Measurements from ENCODE around the gene EPB41L1.

EPB41L1 gene

DNA sequence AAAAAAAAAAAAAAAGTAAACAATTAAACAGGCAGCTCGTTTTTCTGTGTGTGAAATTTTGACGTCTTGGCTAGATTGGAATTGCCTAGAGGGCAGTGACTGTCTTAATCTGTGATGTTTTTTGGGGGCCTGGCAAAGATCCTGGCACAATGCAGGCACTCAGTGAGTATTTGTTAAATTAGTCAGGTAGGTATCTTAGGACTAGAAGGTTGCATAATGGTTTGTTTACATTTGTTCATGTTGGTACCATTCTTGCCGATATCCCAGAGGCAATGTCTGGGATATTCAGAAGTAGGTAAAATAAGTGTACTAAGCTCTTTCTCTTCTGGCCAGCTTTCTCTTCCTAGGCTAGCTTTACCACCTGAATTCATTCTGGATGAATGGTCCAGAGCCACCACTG, 84.2 kb downstream of the EPB41L1 start:
- Histone ChIP-seq H3K9me3 (ENCODE audit: control insufficient read depth, insufficient read depth, low read depth, low read length) (no peaks in the 10 kb centered on the region), H3K36me3 (ENCODE audit: control insufficient read depth in 2 of 2, insufficient read depth in 1 of 2, low read length in 2 of 2) (peaks cover 23 to 58% of the 10 kb centered on the region in 2 experiments), H3K4me1 (ENCODE audit: control insufficient read depth, insufficient read depth, low read length) (0 out of 2 replicates have a peak, but pooled peaks cover 2% of the 10 kb centered on the region), H3K4me3 (ENCODE audit: low read depth, low read length) (no peak overlapping the region), H3K27ac (ENCODE audit: extremely low read depth, low read depth, low read length) (no peak overlapping the region)
- ChIA-PET CTCF (interaction anchor here (1.0 to 2.6 kb wide), 3 partner anchors 36 to 201 kb away, joined by 3 to 9 read pairs (median 4); no protein-coding TSS in a partner anchor), POLR2A (interaction anchor here (1.6 kb wide), 1 partner anchor 11 kb away, joined by 4 read pairs; no protein-coding TSS in a partner anchor)
- no peak for TF ChIP-seq ZNF658 (tag by site-specific recombination; IDR thresholded peaks at IDR 0.05)
- TF ChIP-seq KLF1 (tag by site-specific recombination; IDR thresholded peaks at IDR 0.05) = no peak
- TF ChIP-seq ZNF654 (tag by site-specific recombination; IDR thresholded peaks at IDR 0.05; ENCODE audit: low read depth) = no peak
- no peak for TF ChIP-seq WT1 (tag by site-specific recombination; IDR thresholded peaks at IDR 0.05)
- no peak for TF ChIP-seq SP7 (tag by site-specific recombination; IDR thresholded peaks at IDR 0.05)
- no peak for TF ChIP-seq ZNF23 (tag by site-specific recombination; IDR thresholded peaks at IDR 0.05; ENCODE audit: borderline replicate concordance)
- no peak for TF ChIP-seq ZNF626 (tag by site-specific recombination; IDR thresholded peaks at IDR 0.05)
- no peak for TF ChIP-seq ZNF114 (tag by site-specific recombination; IDR thresholded peaks at IDR 0.05)
- TF ChIP-seq ZNF394 (tag by site-specific recombination; IDR thresholded peaks at IDR 0.05; ENCODE audit: borderline replicate concordance) = no peak
- no peak for TF ChIP-seq ZNF184 (tag by site-specific recombination; IDR thresholded peaks at IDR 0.05)

DNA sequence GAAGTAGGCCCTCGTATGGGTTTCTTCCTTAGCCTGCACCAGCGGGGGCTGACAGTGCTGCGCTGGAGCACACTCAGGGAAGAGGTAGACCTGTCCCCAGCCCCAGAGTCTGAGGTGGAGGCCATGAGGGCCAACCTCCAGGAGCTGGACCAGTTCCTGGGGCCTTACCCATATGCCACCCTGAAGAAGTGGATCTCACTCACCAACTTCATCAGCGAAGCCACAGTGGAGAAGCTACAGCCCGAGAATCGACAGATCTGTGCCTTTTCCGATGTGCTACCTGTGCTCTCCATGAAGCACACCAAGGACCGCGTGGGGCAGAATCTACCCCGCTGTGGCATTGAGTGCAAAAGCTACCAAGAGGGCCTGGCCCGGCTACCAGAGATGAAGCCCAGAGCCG, 85.5 kb downstream of the EPB41L1 start:
- ChIA-PET CTCF (interaction anchor here (1.4 kb wide), 1 partner anchor 199 kb away, joined by 4 read pairs; no protein-coding TSS in a partner anchor), POLR2A (interaction anchor here (0.5 to 1.6 kb wide), 2 partner anchors 10 to 280 kb away, joined by 3 to 4 read pairs; no protein-coding TSS in a partner anchor)
- no peaks in the 10 kb centered on the region for H3K9me3 ChIP-seq (ENCODE audit: control insufficient read depth, insufficient read depth, low read depth, low read length)
- H3K36me3 ChIP-seq (ENCODE audit: control insufficient read depth in 2 of 2, insufficient read depth in 1 of 2, low read length in 2 of 2) = peaks cover 26 to 72% of the 10 kb centered on the region in 2 experiments
- 0 out of 2 replicates have a peak, but pooled peaks cover 2% of the 10 kb centered on the region for H3K4me1 ChIP-seq (ENCODE audit: control insufficient read depth, insufficient read depth, low read length)
- no peak overlapping the region for H3K4me3 ChIP-seq (ENCODE audit: low read depth, low read length)
- TF ChIP-seq, protein P1, sequence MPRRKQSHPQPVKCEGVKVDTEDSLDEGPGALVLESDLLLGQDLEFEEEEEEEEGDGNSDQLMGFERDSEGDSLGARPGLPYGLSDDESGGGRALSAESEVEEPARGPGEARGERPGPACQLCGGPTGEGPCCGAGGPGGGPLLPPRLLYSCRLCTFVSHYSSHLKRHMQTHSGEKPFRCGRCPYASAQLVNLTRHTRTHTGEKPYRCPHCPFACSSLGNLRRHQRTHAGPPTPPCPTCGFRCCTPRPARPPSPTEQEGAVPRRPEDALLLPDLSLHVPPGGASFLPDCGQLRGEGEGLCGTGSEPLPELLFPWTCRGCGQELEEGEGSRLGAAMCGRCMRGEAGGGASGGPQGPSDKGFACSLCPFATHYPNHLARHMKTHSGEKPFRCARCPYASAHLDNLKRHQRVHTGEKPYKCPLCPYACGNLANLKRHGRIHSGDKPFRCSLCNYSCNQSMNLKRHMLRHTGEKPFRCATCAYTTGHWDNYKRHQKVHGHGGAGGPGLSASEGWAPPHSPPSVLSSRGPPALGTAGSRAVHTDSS (tag by site-specific recombination; IDR thresholded peaks at IDR 0.05) = no peak
- TF ChIP-seq ZNF16 (tag by site-specific recombination; IDR thresholded peaks at IDR 0.05; ENCODE audit: low read depth) (no peak), ZNF510 (tag by site-specific recombination; IDR thresholded peaks at IDR 0.05; ENCODE audit: insufficient replicate concordance) (no peak), REPIN1 (tag by site-specific recombination; IDR thresholded peaks at IDR 0.05; ENCODE audit: low read depth) (no peak)
- H3K27ac ChIP-seq (ENCODE audit: extremely low read depth, low read depth, low read length) = no peak overlapping the region

DNA sequence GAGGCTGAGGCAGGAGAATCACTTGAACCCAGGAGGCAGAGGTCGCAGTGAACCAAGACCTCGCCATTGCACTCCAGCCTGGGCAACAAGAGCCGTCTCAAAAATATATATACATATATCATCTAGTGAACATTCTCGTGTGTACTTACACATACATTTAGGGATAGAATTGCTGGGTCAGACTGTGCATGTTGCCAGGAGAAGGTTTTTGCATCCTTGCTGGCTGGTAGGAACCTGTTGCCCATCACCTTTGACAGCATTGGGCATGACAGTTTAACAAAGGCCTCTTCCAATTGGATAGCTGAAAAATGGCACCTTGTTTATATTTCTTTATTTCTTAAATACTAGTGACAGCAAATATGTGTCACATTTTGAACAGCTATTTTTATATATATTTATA, 87.1 kb downstream of the EPB41L1 start:
- Histone ChIP-seq H3K4me3 (ENCODE audit: low read depth, low read length) (no peak overlapping the region), H3K36me3 (ENCODE audit: control insufficient read depth in 2 of 2, insufficient read depth in 1 of 2, low read length in 2 of 2) (peaks cover 28 to 88% of the 10 kb centered on the region in 2 experiments), H3K27ac (ENCODE audit: extremely low read depth, low read depth, low read length) (no peak overlapping the region), H3K4me1 (ENCODE audit: control insufficient read depth, insufficient read depth, low read length) (0 out of 2 replicates have a peak, but pooled peaks cover 2% of the 10 kb centered on the region), H3K9me3 (ENCODE audit: control insufficient read depth, insufficient read depth, low read depth, low read length) (no peaks in the 10 kb centered on the region)
- POLR2A ChIA-PET = interaction anchor here (0.7 kb wide), 1 partner anchor 226 kb away, joined by 7 read pairs; no protein-coding TSS in a partner anchor
- CTCF ChIA-PET = interaction anchor here (0.6 to 1.0 kb wide), 4 partner anchors 8 to 316 kb away, joined by 3 to 7 read pairs (median 5); no protein-coding TSS in a partner anchor
- TF ChIP-seq ZNF266 (tag by site-specific recombination; IDR thresholded peaks at IDR 0.05; ENCODE audit: low read depth) (no peak), SCRT2 (tag by site-specific recombination; IDR thresholded peaks at IDR 0.05) (peak; percentile 70), ZNF76 (tag by site-specific recombination; IDR thresholded peaks at IDR 0.05; ENCODE audit: borderline replicate concordance, low read depth) (no peak)
- TF ChIP-seq, protein P2, sequence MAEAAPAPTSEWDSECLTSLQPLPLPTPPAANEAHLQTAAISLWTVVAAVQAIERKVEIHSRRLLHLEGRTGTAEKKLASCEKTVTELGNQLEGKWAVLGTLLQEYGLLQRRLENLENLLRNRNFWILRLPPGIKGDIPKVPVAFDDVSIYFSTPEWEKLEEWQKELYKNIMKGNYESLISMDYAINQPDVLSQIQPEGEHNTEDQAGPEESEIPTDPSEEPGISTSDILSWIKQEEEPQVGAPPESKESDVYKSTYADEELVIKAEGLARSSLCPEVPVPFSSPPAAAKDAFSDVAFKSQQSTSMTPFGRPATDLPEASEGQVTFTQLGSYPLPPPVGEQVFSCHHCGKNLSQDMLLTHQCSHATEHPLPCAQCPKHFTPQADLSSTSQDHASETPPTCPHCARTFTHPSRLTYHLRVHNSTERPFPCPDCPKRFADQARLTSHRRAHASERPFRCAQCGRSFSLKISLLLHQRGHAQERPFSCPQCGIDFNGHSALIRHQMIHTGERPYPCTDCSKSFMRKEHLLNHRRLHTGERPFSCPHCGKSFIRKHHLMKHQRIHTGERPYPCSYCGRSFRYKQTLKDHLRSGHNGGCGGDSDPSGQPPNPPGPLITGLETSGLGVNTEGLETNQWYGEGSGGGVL (tag by site-specific recombination; IDR thresholded peaks at IDR 0.05) = no peak
